GM21786 (cell line): ENCODE measurements around the gene RAD51AP2.

Experiments used
- ATAC-seq: cut with Tn5 transposase; IDR thresholded peaks from one replicate; pipeline ENCODE4 v1.9.1; 2021; ENCODE audit not compliant: unreplicated experiment

Gene RAD51AP2

GRCh38 chr2:17471979-17472378, 46.3 kb downstream of the RAD51AP2 start:
- no peak for ATAC-seq

DNA sequence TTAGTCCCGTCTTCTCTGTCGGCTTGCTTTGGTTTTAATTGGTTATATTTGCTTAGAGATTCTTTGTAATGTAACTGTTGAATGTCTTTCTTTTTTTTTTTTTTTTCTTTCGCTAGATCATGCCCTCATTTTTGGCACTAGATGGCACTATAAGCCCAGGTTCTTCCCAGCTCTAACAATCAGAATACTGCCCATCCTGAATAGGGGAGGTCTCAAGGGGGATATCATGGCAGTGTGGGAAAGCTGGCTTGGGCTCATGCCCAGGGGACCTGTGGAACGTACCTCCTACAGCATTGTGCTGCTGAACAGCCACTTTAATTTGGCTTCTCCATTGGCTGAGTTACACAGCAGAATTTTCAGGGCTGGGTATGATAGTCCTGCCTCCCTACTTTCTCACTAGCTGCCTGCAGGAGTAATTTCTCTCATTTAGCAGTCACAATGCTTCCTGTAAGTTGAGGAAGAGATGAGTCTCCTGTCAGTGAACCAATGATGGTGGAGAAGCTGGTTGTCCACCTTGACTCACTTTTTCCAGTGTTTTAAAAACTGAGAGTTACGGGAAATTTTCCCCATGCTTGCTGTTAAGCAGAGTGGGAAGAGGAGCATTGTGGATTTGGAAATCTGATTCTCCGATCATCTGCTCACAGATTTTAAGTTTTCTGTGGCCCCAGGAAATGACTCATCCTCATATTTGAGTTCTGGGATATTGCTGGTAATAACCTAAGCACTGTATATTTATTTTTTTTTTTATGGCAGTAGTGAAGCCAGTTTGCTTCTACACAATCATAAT, 47.2 kb downstream of the RAD51AP2 start:
- no peak for ATAC-seq

- ATAC-seq = no peak
Observed at GRCh38 chr2:17461087-17461475, 57.2 kb downstream of the RAD51AP2 start.
